ENCODE measurements around the gene SEL1L3. TPM values are rescaled to one million over a fixed set of nuclear protein-coding genes. Genes with fewer than 3 reads are reported as not detected.

Gene SEL1L3
- total and polyA plus RNA-seq, 11 donors: 1.1 to 20.7 (median 3.6) TPM

- ATAC-seq: no peak
Measured at GRCh38 chr4:25749150-25749794, 113.5 kb downstream of the SEL1L3 start.

GRCh38 chr4:25743971-25744370, 118.8 kb downstream of the SEL1L3 start:
- no peak for TF ChIP-seq POLR2A (IDR thresholded peaks at IDR 0.05)
- TF ChIP-seq CTCF (IDR thresholded peaks at IDR 0.05): no peak
- Histone ChIP-seq H3K27me3 (peaks cover 0 to 5% (median 0%) of the 10 kb centered on the region in 9 donors), H3K36me3 (no peaks in the 10 kb centered on the region), H3K9me3 (no peaks in the 10 kb centered on the region), H3K27ac (no peak overlapping the region), H3K4me3 (no peak overlapping the region), H3K4me1 (no peaks in the 10 kb centered on the region)
- ATAC-seq (no peak), DNase-seq (no peak)
- intact Hi-C loops (cut with DNase I): no loop called here
- 75 to 83% (median 78%) methylated on average over 3 of the region's 3 CpGs for WGBS, 4 donors

More at GRCh38 chr4:25749150-25749794, 113.5 kb downstream of the SEL1L3 start:
- H3K27ac ChIP-seq: no peak overlapping the region
- H3K4me3 ChIP-seq: no peak overlapping the region
- intact Hi-C loops (cut with DNase I): no loop called here
- no peaks in the 10 kb centered on the region for H3K36me3 ChIP-seq
- H3K4me1 ChIP-seq: no peaks in the 10 kb centered on the region
- TF ChIP-seq CTCF (IDR thresholded peaks at IDR 0.05): no peak
- WGBS, 4 donors: 83 to 89% (median 88%) methylated on average over 5 of the region's 5 CpGs
- H3K9me3 ChIP-seq: no peaks in the 10 kb centered on the region
- H3K27me3 ChIP-seq: no peaks in the 10 kb centered on the region
- no peak for DNase-seq

- Histone ChIP-seq H3K27me3 (no peaks in the 10 kb centered on the region), H3K9me3 (no peaks in the 10 kb centered on the region), H3K36me3 (no peaks in the 10 kb centered on the region), H3K27ac (no peak overlapping the region), H3K4me1 (no peaks in the 10 kb centered on the region), H3K4me3 (no peak overlapping the region)
- no peak for ATAC-seq
- TF ChIP-seq CTCF (IDR thresholded peaks at IDR 0.05) (no peak), POLR2A (IDR thresholded peaks at IDR 0.05) (no peak)
- DNase-seq: no peak
- intact Hi-C loops (cut with DNase I): no loop called here
- WGBS, 4 donors: 89 to 96% (median 95%) methylated on average over 9 of the region's 9 CpGs
Measured at GRCh38 chr4:25729564-25729963, 133.2 kb downstream of the SEL1L3 start.

- TF ChIP-seq CTCF (IDR thresholded peaks at IDR 0.05) (no peak), POLR2A (IDR thresholded peaks at IDR 0.05) (no peak)
- Histone ChIP-seq H3K4me3 (no peak overlapping the region), H3K36me3 (no peaks in the 10 kb centered on the region), H3K27me3 (no peaks in the 10 kb centered on the region), H3K27ac (no peak overlapping the region), H3K9me3 (no peaks in the 10 kb centered on the region), H3K4me1 (no peaks in the 10 kb centered on the region)
- no peak for ATAC-seq
- intact Hi-C loops (cut with DNase I): no loop called here
- 55 to 60% (median 58%) methylated on average over 3 of the region's 3 CpGs for WGBS, 4 donors
- no peak for DNase-seq
Measured at GRCh38 chr4:25728886-25729285, 133.9 kb downstream of the SEL1L3 start.
